Activated T-helper 1 cell treated with anti-CD3 and anti-CD28 coated beads, Interleukin-12 subunit alpha, Interleukin-12 subunit beta, Interleukin-2, Interleukin-4 antibody, amounts not matched to agents 30 ng/mL and 10 ng/mL and 1 ng/mL, durations not matched to agents 14 hours and 24 hours and 36 hours (primary cell): ENCODE measurements around the gene OSER1. TPM values are rescaled to one million over a fixed set of nuclear protein-coding genes. Genes with fewer than 3 reads are reported as not detected.

ENCODE experiments used
- DNase-seq: peaks from one replicate; pipeline ENCODE4 v3.0.0; 2021; ENCODE audit warnings: low spot score
- H3K27ac Mint-ChIP-seq: one replicate; pipeline ENCODE4 v1.8.0; 2021; ENCODE audit warnings: mild to moderate bottlenecking, mixed read lengths
- H3K27me3 Mint-ChIP-seq: one replicate; pipeline ENCODE4 v1.8.0; 2022; ENCODE audit warnings: mild to moderate bottlenecking, moderate library complexity, mixed read lengths; ENCODE audit not compliant: insufficient read depth
- H3K36me3 Mint-ChIP-seq: one replicate; pipeline ENCODE4 v1.8.0; 2021; ENCODE audit warnings: low read depth, mixed read lengths
- H3K4me1 Mint-ChIP-seq: one replicate; pipeline ENCODE4 v1.8.0; 2021; ENCODE audit warnings: low read depth, mixed read lengths
- H3K4me3 Mint-ChIP-seq: one replicate; pipeline ENCODE4 v1.8.0; 2021; ENCODE audit warnings: mild to moderate bottlenecking, moderate library complexity, mixed read lengths
- H3K9me3 Mint-ChIP-seq: one replicate; pipeline ENCODE4 v1.8.0; 2021; ENCODE audit warnings: mixed read lengths
- intact Hi-C: fragments of 100-400 bp; cut with micrococcal nuclease; formaldehyde crosslinking; loops from one replicate; pipeline ENCODE4 v1.15.1; 2024
- total RNA-seq: library from RNA; stranded (reverse); gene quantifications from 2 replicates; pipeline ENCODE4 v1.2.3, GENCODE V29; 2022

The OSER1 gene
- total RNA-seq, 1 donor from 2014 or later, result 23.4 TPM

DNA sequence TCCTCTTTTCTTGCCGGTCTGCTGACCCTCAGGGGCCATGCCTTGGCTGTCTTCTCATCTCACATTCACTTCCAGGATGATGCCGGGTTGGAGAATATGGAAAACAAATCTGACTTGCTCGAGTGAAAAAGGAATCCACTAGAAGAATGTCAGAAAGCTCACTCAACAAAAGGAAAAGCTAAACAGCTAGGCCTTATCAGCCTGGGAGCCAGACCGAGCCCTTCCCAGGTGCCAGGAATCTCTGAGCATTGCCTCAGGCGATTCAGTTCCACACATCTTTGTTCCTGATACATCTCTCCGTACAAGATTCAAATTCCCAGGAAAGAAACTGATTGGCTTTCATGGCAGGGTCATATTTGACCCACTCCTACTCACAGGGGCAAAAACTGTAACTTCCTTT lies 9.2 kb upstream of the OSER1 start:
- Mint-ChIP-seq H3K36me3 (no peaks in the 10 kb centered on the region), H3K4me1 (peaks cover 40% of the 10 kb centered on the region), H3K27me3 (peaks cover 3% of the 10 kb centered on the region), H3K27ac (no peak overlapping the region), H3K4me3 (no peak overlapping the region), H3K9me3 (no peaks in the 10 kb centered on the region)
- DNase-seq, result no peak
- intact Hi-C loops, result loop anchor here (5.0 to 10.0 kb wide), 3 partner anchors 513 to 648 kb away; partner anchors contain the start of gene MYBL2

GRCh38 chr20:44219170-44219730 lies 8.7 kb upstream of the OSER1 start:
- intact Hi-C loops, result loop anchor here (5.0 to 10.0 kb wide), 3 partner anchors 513 to 648 kb away; partner anchors contain the start of gene MYBL2
- DNase-seq, result no peak
- no peaks in the 10 kb centered on the region for H3K36me3 Mint-ChIP-seq
- H3K4me3 Mint-ChIP-seq, result peak overlapping the region; percentile 38
- H3K27me3 Mint-ChIP-seq, result peaks cover 3% of the 10 kb centered on the region
- H3K4me1 Mint-ChIP-seq, result peaks cover 41% of the 10 kb centered on the region
- H3K27ac Mint-ChIP-seq, result peak overlapping the region; percentile 59
- H3K9me3 Mint-ChIP-seq, result no peaks in the 10 kb centered on the region

GRCh38 chr20:44218446-44218845 lies 7.9 kb upstream of the OSER1 start:
- Mint-ChIP-seq H3K27ac (no peak overlapping the region), H3K4me3 (peak overlapping the region; percentile 73), H3K4me1 (peaks cover 41% of the 10 kb centered on the region), H3K27me3 (peaks cover 3% of the 10 kb centered on the region), H3K9me3 (no peaks in the 10 kb centered on the region), H3K36me3 (no peaks in the 10 kb centered on the region)
- DNase-seq, result no peak
- intact Hi-C loops, result loop anchor here (1.0 to 10.0 kb wide), 4 partner anchors 465 to 649 kb away; partner anchors contain the start of gene MYBL2

DNA sequence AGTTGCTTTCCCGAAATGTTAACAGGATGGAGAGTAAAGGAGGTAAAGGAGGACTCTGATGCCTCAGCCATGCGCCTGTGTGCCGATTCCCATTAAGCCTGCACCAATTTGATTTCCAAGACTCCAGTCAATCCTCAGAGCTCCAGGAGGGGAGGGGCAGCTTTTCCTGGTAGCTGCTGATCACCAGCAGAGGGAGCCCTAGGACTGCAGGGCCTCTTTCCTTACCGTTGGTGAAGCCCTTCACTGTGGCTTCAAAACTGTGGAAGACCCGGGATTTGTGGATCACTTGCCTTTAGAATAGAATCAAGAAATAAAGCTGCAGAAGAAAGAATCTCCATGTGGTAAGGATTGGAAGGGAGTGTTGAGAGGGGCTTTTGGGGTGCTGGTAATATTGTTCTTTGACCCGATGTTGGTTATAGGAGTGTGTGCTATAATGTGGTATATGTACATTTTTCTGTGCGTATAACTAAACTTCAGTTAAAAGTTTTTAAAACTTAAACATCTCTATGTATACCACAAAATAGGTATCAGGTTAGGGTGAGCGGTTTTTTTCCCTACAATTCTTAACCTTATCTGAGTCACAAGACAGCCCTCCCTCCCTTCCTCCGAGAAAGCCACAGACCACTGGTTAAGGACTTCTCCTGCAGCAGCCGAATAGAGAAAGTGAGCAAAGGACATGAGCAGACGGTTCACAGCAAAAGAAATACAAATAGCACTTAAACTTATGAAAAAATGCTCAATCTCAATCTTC lies 6.9 kb upstream of the OSER1 start:
- DNase-seq, result peak; percentile 50
- no peaks in the 10 kb centered on the region for H3K36me3 Mint-ChIP-seq
- peaks cover 3% of the 10 kb centered on the region for H3K27me3 Mint-ChIP-seq
- H3K4me1 Mint-ChIP-seq, result peaks cover 41% of the 10 kb centered on the region
- intact Hi-C loops, result loop anchor here (1.0 to 10.0 kb wide), 7 partner anchors 94 to 650 kb away; partner anchors contain the start of genes FITM2, MYBL2 and TTPAL
- peak overlapping the region; percentile 45 for H3K27ac Mint-ChIP-seq
- peak overlapping the region; percentile 73 for H3K4me3 Mint-ChIP-seq
- no peaks in the 10 kb centered on the region for H3K9me3 Mint-ChIP-seq

DNA sequence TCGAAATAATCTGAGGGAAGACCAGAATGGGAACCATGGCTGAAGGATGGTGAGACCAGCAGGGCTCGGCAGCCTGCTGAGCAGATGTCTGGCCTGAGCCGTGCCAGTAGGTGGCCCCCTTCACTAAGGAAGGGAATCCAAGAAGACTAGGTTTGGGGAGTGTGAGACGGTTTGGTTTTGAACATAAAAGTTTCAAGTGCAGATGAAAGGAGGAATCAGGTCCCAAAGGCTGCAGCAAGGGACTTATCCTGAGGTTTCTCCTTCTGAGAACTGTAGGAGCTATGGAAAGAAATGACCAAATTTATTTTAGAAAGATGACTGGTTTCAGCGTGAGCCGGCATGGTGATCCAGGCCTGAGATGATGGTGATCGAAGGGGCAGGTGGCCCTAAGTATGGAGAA lies 4.6 kb upstream of the OSER1 start:
- intact Hi-C loops, result loop anchor here (1.0 to 10.0 kb wide), 4 partner anchors 171 to 652 kb away; partner anchors contain the start of gene MYBL2
- Mint-ChIP-seq H3K4me1 (peaks cover 58% of the 10 kb centered on the region), H3K9me3 (no peaks in the 10 kb centered on the region), H3K4me3 (no peak overlapping the region), H3K36me3 (peaks cover 4% of the 10 kb centered on the region), H3K27me3 (peaks cover 3% of the 10 kb centered on the region), H3K27ac (peak overlapping the region; percentile 42)
- peak; percentile 64 for DNase-seq

- no peaks in the 10 kb centered on the region for H3K9me3 Mint-ChIP-seq
- peaks cover 3% of the 10 kb centered on the region for H3K27me3 Mint-ChIP-seq
- intact Hi-C loops, result loop anchor here (5.0 to 10.0 kb wide), 2 partner anchors 548 to 750 kb away; partner anchors contain the start of genes MYBL2 and TOMM34
- H3K4me3 Mint-ChIP-seq, result no peak overlapping the region
- H3K36me3 Mint-ChIP-seq, result peaks cover 10% of the 10 kb centered on the region
- no peak overlapping the region for H3K27ac Mint-ChIP-seq
- peaks cover 57% of the 10 kb centered on the region for H3K4me1 Mint-ChIP-seq
- no peak for DNase-seq
Measured at GRCh38 chr20:44212792-44213191, 2.2 kb upstream of the OSER1 start.

- Mint-ChIP-seq H3K27me3 (peaks cover 3% of the 10 kb centered on the region), H3K36me3 (peaks cover 13% of the 10 kb centered on the region), H3K9me3 (no peaks in the 10 kb centered on the region), H3K4me3 (peak overlapping the region; percentile 99), H3K4me1 (peaks cover 54% of the 10 kb centered on the region), H3K27ac (peak overlapping the region; percentile 98)
- intact Hi-C loops, result loop anchor here (1.0 to 10.0 kb wide), 7 partner anchors 100 to 755 kb away; partner anchors contain the start of genes FITM2, MYBL2, SERINC3 and SRSF6
- no peak for DNase-seq
Measured at GRCh38 chr20:44211177-44212039, 837 bp upstream of the OSER1 start.

DNA sequence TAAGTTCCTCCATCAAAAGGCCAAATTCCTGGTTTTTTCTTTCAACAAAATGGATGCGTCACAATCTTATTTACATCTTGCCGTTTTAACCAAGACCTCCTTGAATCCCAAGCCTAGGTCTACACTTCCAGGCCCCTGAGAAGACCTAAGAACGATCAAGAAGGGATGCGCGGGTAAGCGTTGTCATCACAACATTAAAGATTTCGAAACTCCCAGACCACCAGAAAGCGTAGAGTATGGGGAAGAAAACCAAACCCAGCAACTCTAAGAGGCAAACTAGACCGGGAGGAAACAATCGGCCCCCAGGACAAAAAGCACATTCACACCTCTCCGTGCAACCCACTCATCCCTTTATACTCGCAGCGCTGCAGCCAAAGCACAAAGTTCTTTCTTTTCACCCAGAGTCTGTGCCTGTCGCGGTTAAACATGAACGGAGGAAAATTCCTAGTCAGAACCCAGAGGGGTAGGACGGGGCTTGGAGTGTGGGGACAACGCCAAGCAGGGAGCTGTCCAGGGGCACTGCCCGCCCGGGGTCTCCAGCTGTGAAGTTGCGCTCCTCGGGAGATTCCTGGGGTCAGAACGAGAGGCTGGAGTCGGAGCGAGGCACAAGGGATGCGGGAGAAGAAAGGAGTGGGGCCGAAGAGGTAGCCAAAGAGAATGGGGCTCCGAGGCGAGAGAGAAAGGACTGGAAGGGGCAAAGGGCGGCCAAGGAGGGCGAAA lies 725 bp downstream of the OSER1 start:
- DNase-seq, result no peak
- Mint-ChIP-seq H3K36me3 (peaks cover 23% of the 10 kb centered on the region), H3K27me3 (no peaks in the 10 kb centered on the region), H3K4me3 (peak overlapping the region; percentile 99), H3K9me3 (no peaks in the 10 kb centered on the region), H3K27ac (peak overlapping the region; percentile 98), H3K4me1 (peaks cover 53% of the 10 kb centered on the region)
- intact Hi-C loops, result loop anchor here (1.0 to 10.0 kb wide), 7 partner anchors 11 to 753 kb away; partner anchors contain the start of genes MYBL2, SRSF6, TOMM34 and TTPAL

GRCh38 chr20:44208770-44209169 lies 1.8 kb downstream of the OSER1 start:
- no peaks in the 10 kb centered on the region for H3K9me3 Mint-ChIP-seq
- peak overlapping the region; percentile 99 for H3K4me3 Mint-ChIP-seq
- peaks cover 57% of the 10 kb centered on the region for H3K4me1 Mint-ChIP-seq
- intact Hi-C loops, result loop anchor here (1.0 kb wide), 1 partner anchor 9 kb away; no protein-coding TSS in a partner anchor
- no peak overlapping the region for H3K27ac Mint-ChIP-seq
- DNase-seq, result no peak
- H3K36me3 Mint-ChIP-seq, result peaks cover 25% of the 10 kb centered on the region
- H3K27me3 Mint-ChIP-seq, result no peaks in the 10 kb centered on the region

GRCh38 chr20:44208165-44208564 lies 2.4 kb downstream of the OSER1 start:
- Mint-ChIP-seq H3K4me3 (peak overlapping the region; percentile 99), H3K27ac (no peak overlapping the region), H3K36me3 (peaks cover 25% of the 10 kb centered on the region), H3K4me1 (peaks cover 57% of the 10 kb centered on the region), H3K27me3 (no peaks in the 10 kb centered on the region), H3K9me3 (no peaks in the 10 kb centered on the region)
- intact Hi-C loops, result no loop called here
- no peak for DNase-seq

GRCh38 chr20:44207126-44207723 lies 3.3 kb downstream of the OSER1 start:
- Mint-ChIP-seq H3K4me3 (no peak overlapping the region), H3K9me3 (no peaks in the 10 kb centered on the region), H3K27me3 (no peaks in the 10 kb centered on the region), H3K4me1 (peaks cover 57% of the 10 kb centered on the region), H3K36me3 (peaks cover 27% of the 10 kb centered on the region), H3K27ac (no peak overlapping the region)
- intact Hi-C loops, result no loop called here
- no peak for DNase-seq
